HEK293 (cell line): ENCODE measurements around the gene F11.

Experiments used
- IKZF3 ChIP-seq: fragments of 450-650 bp; IDR thresholded peaks from 2 replicates; pipeline ENCODE4 v1.5.0; 2018; ENCODE audit warnings: missing biosample characterization, mild to moderate bottlenecking, missing genetic modification characterization, moderate library complexity
- KLF1 ChIP-seq: fragments of 450-650 bp; formaldehyde crosslinking; IDR thresholded peaks from 2 replicates; pipeline ENCODE4 v1.5.1; 2016; ENCODE audit warnings: missing biosample characterization, missing genetic modification characterization
- KLF10 ChIP-seq: fragments of 450-650 bp; IDR thresholded peaks from 2 replicates; pipeline ENCODE4 v1.5.1; 2018; ENCODE audit warnings: missing biosample characterization, mild to moderate bottlenecking, missing genetic modification characterization
- OVOL3 ChIP-seq: fragments of 450-650 bp; formaldehyde crosslinking; IDR thresholded peaks from 2 replicates; pipeline ENCODE4 v1.5.1; 2016; ENCODE audit warnings: missing biosample characterization, missing genetic modification characterization
- TRIM28 ChIP-seq: IDR thresholded peaks from 2 replicates; pipeline ENCODE4 v1.6.1; 2011; ENCODE audit warnings: low read length, control low read depth, borderline replicate concordance
- ZBTB20 ChIP-seq: fragments of 450-650 bp; formaldehyde crosslinking; IDR thresholded peaks from 2 replicates; pipeline ENCODE4 v1.5.1; 2016; ENCODE audit warnings: missing biosample characterization, missing genetic modification characterization
- ZNF10 ChIP-seq: fragments of 450-650 bp; formaldehyde crosslinking; IDR thresholded peaks from 2 replicates; pipeline ENCODE4 v1.5.1; 2017; ENCODE audit warnings: missing biosample characterization, missing genetic modification characterization
- ZNF155 ChIP-seq: fragments of 450-650 bp; formaldehyde crosslinking; IDR thresholded peaks from 2 replicates; pipeline ENCODE4 v1.5.1; 2016; ENCODE audit warnings: missing biosample characterization, missing genetic modification characterization
- ZNF2 ChIP-seq: fragments of 450-650 bp; formaldehyde crosslinking; IDR thresholded peaks from 2 replicates; pipeline ENCODE4 v1.5.1; 2016; ENCODE audit warnings: missing biosample characterization, missing genetic modification characterization
- ZNF214 ChIP-seq: fragments of 450-650 bp; formaldehyde crosslinking; IDR thresholded peaks from 2 replicates; pipeline ENCODE4 v1.5.1; 2017; ENCODE audit warnings: missing biosample characterization, mild to moderate bottlenecking, missing genetic modification characterization, borderline replicate concordance
- ZNF335 ChIP-seq: fragments of 450-650 bp; formaldehyde crosslinking; conservative IDR thresholded peaks from 2 replicates; pipeline ENCODE4 v1.5.1; 2016; ENCODE audit warnings: missing biosample characterization, missing genetic modification characterization
- ZNF350 ChIP-seq: fragments of 450-650 bp; formaldehyde crosslinking; IDR thresholded peaks from 2 replicates; pipeline ENCODE4 v1.5.0; 2017; ENCODE audit warnings: missing biosample characterization, mild to moderate bottlenecking, missing genetic modification characterization
- ZNF394 ChIP-seq: fragments of 450-650 bp; formaldehyde crosslinking; IDR thresholded peaks from 2 replicates; pipeline ENCODE4 v1.5.1; 2016; ENCODE audit warnings: missing biosample characterization, missing genetic modification characterization, mild to moderate bottlenecking, moderate library complexity, borderline replicate concordance
- ZNF701 ChIP-seq: fragments of 450-650 bp; formaldehyde crosslinking; IDR thresholded peaks from 2 replicates; pipeline ENCODE4 v1.5.1; 2016; ENCODE audit warnings: missing biosample characterization, missing genetic modification characterization
- ZNF707 ChIP-seq: fragments of 450-650 bp; formaldehyde crosslinking; IDR thresholded peaks from 2 replicates; pipeline ENCODE4 v1.5.1; 2016; ENCODE audit warnings: missing biosample characterization, missing genetic modification characterization
- ZNF830 ChIP-seq: fragments of 450-650 bp; IDR thresholded peaks from 2 replicates; pipeline ENCODE4 v1.5.0; 2018; ENCODE audit warnings: missing biosample characterization, missing genetic modification characterization, low read depth, mild to moderate bottlenecking, moderate library complexity
- TF ChIP-seq, protein P1 (sequence below): fragments of 450-650 bp; IDR thresholded peaks from 2 replicates; pipeline ENCODE4 v1.5.1; 2018; ENCODE audit warnings: missing biosample characterization, mild to moderate bottlenecking, missing genetic modification characterization
- TF ChIP-seq, protein P2 (sequence below): fragments of 450-650 bp; formaldehyde crosslinking; IDR thresholded peaks from 2 replicates; pipeline ENCODE4 v1.5.1; 2016; ENCODE audit warnings: missing biosample characterization, missing genetic modification characterization
- TF ChIP-seq, protein P3 (sequence below): fragments of 450-650 bp; formaldehyde crosslinking; IDR thresholded peaks from 2 replicates; pipeline ENCODE4 v1.5.1; 2016; ENCODE audit warnings: missing biosample characterization, missing genetic modification characterization
- TF ChIP-seq, protein P4 (sequence below): fragments of 450-650 bp; formaldehyde crosslinking; IDR thresholded peaks from 2 replicates; pipeline ENCODE4 v1.5.1; 2016; ENCODE audit warnings: missing biosample characterization, missing genetic modification characterization
- TF ChIP-seq, protein P5 (sequence below): fragments of 450-650 bp; formaldehyde crosslinking; IDR thresholded peaks from 2 replicates; pipeline ENCODE4 v1.5.1; 2016; ENCODE audit warnings: missing biosample characterization, missing genetic modification characterization
- TF ChIP-seq, protein P6 (sequence below): fragments of 450-650 bp; formaldehyde crosslinking; IDR thresholded peaks from 2 replicates; pipeline ENCODE4 v1.5.1; 2016; ENCODE audit warnings: missing biosample characterization, missing genetic modification characterization
- TF ChIP-seq, protein P7 (sequence below): sonication (generic); formaldehyde crosslinking; IDR thresholded peaks from 2 replicates; pipeline ENCODE4 v1.8.1; 2022; ENCODE audit warnings: mild to moderate bottlenecking, moderate library complexity, missing genetic modification reagents
- TF ChIP-seq, protein P8 (sequence below): fragments of 450-650 bp; IDR thresholded peaks from 2 replicates; pipeline ENCODE4 v1.5.1; 2018; ENCODE audit warnings: missing biosample characterization, missing genetic modification characterization
- TF ChIP-seq, protein P9 (sequence below): fragments of 450-650 bp; formaldehyde crosslinking; optimal IDR thresholded peaks from 2 replicates; pipeline ENCODE3; 2016; ENCODE audit warnings: missing biosample characterization, mild to moderate bottlenecking, missing genetic modification characterization

F11 gene

DNA sequence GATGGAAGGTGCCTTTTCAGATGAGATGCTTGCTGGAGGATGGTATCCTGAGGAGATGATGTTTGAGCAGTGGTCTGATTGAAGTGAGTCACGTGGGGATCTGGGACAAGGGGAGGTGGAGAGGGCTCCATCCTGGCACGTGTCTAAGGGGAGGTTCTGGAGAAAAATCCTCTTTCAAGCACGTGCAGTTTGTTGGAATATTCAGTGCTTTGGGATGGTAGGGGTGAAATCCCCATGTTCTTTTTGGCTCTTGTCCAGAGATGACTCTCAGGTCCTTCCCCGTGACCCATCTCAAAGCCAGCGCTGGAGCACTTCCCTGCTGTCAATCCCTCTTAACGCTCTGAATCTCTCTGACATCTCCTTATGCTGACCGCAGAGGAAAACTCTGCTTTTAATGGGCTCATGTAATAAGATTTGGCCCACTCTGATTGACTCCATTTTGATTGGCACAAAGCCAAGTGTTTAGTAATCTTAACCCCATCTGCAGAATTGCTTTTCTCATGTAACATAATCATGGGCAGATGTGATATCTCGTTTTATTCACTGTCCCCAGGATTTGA is 49.4 kb upstream of the F11 start (continued):
- TF ChIP-seq, protein P1, sequence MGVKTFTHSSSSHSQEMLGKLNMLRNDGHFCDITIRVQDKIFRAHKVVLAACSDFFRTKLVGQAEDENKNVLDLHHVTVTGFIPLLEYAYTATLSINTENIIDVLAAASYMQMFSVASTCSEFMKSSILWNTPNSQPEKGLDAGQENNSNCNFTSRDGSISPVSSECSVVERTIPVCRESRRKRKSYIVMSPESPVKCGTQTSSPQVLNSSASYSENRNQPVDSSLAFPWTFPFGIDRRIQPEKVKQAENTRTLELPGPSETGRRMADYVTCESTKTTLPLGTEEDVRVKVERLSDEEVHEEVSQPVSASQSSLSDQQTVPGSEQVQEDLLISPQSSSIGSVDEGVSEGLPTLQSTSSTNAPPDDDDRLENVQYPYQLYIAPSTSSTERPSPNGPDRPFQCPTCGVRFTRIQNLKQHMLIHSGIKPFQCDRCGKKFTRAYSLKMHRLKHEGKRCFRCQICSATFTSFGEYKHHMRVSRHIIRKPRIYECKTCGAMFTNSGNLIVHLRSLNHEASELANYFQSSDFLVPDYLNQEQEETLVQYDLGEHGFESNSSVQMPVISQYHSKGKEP (tag by site-specific recombination), result peak; percentile 86
- TF ChIP-seq ZNF214 (tag by site-specific recombination), result peak; percentile 61; the same call in 1 of the 2 replicates
- TF ChIP-seq ZNF830 (tag by site-specific recombination), result peak; percentile 50; the same call in 1 of the 2 replicates
- TF ChIP-seq IKZF3 (tag by site-specific recombination), result 0 out of 2 replicates have a peak, but pooled peaks have one; percentile 34
- TF ChIP-seq OVOL3 (tag by site-specific recombination), result no peak
- TF ChIP-seq, protein P2, sequence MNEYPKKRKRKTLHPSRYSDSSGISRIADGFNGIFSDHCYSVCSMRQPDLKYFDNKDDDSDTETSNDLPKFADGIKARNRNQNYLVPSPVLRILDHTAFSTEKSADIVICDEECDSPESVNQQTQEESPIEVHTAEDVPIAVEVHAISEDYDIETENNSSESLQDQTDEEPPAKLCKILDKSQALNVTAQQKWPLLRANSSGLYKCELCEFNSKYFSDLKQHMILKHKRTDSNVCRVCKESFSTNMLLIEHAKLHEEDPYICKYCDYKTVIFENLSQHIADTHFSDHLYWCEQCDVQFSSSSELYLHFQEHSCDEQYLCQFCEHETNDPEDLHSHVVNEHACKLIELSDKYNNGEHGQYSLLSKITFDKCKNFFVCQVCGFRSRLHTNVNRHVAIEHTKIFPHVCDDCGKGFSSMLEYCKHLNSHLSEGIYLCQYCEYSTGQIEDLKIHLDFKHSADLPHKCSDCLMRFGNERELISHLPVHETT, result no peak
- TF ChIP-seq ZNF707 (tag by site-specific recombination), result no peak
- TF ChIP-seq, protein P3, sequence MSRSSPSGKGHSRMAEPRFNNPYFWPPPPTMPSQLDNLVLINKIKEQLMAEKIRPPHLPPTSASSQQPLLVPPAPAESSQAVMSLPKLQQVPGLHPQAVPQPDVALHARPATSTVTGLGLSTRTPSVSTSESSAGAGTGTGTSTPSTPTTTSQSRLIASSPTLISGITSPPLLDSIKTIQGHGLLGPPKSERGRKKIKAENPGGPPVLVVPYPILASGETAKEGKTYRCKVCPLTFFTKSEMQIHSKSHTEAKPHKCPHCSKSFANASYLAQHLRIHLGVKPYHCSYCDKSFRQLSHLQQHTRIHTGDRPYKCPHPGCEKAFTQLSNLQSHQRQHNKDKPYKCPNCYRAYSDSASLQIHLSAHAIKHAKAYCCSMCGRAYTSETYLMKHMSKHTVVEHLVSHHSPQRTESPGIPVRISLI (tag by site-specific recombination), result no peak
- no peak for TF ChIP-seq ZNF394 (tag by site-specific recombination)
- TF ChIP-seq, protein P4, sequence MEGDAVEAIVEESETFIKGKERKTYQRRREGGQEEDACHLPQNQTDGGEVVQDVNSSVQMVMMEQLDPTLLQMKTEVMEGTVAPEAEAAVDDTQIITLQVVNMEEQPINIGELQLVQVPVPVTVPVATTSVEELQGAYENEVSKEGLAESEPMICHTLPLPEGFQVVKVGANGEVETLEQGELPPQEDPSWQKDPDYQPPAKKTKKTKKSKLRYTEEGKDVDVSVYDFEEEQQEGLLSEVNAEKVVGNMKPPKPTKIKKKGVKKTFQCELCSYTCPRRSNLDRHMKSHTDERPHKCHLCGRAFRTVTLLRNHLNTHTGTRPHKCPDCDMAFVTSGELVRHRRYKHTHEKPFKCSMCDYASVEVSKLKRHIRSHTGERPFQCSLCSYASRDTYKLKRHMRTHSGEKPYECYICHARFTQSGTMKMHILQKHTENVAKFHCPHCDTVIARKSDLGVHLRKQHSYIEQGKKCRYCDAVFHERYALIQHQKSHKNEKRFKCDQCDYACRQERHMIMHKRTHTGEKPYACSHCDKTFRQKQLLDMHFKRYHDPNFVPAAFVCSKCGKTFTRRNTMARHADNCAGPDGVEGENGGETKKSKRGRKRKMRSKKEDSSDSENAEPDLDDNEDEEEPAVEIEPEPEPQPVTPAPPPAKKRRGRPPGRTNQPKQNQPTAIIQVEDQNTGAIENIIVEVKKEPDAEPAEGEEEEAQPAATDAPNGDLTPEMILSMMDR, result no peak
- TF ChIP-seq ZNF10, result no peak
- TF ChIP-seq TRIM28, result no peak
- TF ChIP-seq, protein P5, sequence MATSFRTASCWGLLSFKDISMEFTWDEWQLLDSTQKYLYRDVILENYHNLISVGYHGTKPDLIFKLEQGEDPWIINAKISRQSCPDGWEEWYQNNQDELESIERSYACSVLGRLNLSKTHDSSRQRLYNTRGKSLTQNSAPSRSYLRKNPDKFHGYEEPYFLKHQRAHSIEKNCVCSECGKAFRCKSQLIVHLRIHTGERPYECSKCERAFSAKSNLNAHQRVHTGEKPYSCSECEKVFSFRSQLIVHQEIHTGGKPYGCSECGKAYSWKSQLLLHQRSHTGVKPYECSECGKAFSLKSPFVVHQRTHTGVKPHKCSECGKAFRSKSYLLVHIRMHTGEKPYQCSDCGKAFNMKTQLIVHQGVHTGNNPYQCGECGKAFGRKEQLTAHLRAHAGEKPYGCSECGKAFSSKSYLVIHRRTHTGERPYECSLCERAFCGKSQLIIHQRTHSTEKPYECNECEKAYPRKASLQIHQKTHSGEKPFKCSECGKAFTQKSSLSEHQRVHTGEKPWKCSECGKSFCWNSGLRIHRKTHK, result no peak
- no peak for TF ChIP-seq ZNF701 (tag by site-specific recombination)
- TF ChIP-seq, protein P6, sequence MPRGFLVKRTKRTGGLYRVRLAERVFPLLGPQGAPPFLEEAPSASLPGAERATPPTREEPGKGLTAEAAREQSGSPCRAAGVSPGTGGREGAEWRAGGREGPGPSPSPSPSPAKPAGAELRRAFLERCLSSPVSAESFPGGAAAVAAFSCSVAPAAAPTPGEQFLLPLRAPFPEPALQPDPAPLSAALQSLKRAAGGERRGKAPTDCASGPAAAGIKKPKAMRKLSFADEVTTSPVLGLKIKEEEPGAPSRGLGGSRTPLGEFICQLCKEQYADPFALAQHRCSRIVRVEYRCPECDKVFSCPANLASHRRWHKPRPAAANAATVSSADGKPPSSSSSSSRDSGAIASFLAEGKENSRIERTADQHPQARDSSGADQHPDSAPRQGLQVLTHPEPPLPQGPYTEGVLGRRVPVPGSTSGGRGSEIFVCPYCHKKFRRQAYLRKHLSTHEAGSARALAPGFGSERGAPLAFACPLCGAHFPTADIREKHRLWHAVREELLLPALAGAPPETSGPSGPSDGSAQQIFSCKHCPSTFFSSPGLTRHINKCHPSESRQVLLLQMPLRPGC (tag by site-specific recombination), result 0 out of 2 replicates have a peak, but pooled peaks have one; percentile 15
- TF ChIP-seq, protein P7, sequence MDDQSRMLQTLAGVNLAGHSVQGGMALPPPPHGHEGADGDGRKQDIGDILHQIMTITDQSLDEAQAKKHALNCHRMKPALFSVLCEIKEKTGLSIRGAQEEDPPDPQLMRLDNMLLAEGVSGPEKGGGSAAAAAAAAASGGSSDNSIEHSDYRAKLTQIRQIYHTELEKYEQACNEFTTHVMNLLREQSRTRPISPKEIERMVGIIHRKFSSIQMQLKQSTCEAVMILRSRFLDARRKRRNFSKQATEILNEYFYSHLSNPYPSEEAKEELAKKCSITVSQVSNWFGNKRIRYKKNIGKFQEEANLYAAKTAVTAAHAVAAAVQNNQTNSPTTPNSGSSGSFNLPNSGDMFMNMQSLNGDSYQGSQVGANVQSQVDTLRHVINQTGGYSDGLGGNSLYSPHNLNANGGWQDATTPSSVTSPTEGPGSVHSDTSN (CRISPR knock-in tag), result no peak
- peak; percentile 80 for TF ChIP-seq ZNF350 (tag by site-specific recombination)
- TF ChIP-seq KLF1, result no peak
- peak; percentile 74; the same call in 1 of the 2 replicates for TF ChIP-seq KLF10
- no peak for TF ChIP-seq ZNF155
- TF ChIP-seq, protein P8, sequence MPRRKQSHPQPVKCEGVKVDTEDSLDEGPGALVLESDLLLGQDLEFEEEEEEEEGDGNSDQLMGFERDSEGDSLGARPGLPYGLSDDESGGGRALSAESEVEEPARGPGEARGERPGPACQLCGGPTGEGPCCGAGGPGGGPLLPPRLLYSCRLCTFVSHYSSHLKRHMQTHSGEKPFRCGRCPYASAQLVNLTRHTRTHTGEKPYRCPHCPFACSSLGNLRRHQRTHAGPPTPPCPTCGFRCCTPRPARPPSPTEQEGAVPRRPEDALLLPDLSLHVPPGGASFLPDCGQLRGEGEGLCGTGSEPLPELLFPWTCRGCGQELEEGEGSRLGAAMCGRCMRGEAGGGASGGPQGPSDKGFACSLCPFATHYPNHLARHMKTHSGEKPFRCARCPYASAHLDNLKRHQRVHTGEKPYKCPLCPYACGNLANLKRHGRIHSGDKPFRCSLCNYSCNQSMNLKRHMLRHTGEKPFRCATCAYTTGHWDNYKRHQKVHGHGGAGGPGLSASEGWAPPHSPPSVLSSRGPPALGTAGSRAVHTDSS, result no peak
- TF ChIP-seq, protein P9, sequence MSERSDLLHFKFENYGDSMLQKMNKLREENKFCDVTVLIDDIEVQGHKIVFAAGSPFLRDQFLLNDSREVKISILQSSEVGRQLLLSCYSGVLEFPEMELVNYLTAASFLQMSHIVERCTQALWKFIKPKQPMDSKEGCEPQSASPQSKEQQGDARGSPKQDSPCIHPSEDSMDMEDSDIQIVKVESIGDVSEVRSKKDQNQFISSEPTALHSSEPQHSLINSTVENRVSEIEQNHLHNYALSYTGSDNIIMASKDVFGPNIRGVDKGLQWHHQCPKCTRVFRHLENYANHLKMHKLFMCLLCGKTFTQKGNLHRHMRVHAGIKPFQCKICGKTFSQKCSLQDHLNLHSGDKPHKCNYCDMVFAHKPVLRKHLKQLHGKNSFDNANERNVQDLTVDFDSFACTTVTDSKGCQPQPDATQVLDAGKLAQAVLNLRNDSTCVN (tag by site-specific recombination), result no peak
- no peak for TF ChIP-seq ZBTB20 (tag by site-specific recombination)
- TF ChIP-seq ZNF335 (tag by site-specific recombination), result peak; percentile 30; the same call in 1 of the 2 replicates
- no peak for TF ChIP-seq ZNF2 (tag by site-specific recombination)
